Brain microvascular endothelial cell (primary cell): ENCODE data around the gene PPOX.

ENCODE experiments used
- DNase-seq: peaks from one replicate; pipeline ENCODE4 v3.0.0-alpha.2; 2020
- H3K27ac ChIP-seq: fragments of 250-450 bp; sonication (Bioruptor Pico); 2 replicates; pipeline ENCODE4 v1.5.1; 2020; ENCODE audit warnings: mild to moderate bottlenecking, moderate library complexity
- H3K27me3 ChIP-seq: fragments of 250-450 bp; sonication (Bioruptor Pico); replicated peaks from 2 replicates; pipeline ENCODE4 v1.5.1; 2020; ENCODE audit warnings: mild to moderate bottlenecking
- H3K36me3 ChIP-seq: fragments of 250-450 bp; sonication (Bioruptor Pico); replicated peaks from 2 replicates; pipeline ENCODE4 v1.5.1; 2020; ENCODE audit warnings: mild to moderate bottlenecking
- H3K4me3 ChIP-seq: 2 replicates; pipeline ENCODE4 v1.5.1; 2011; ENCODE audit warnings: low read depth, mild to moderate bottlenecking, control low read depth, low read length, moderate library complexity
- in situ Hi-C: cut with HindIII; loops from 2 replicates; pipeline ENCODE4 v1.10.0; 2017; ENCODE audit warnings: low sequenced_read_pairs, low pct_ligation_motif_present
- TF ChIP-seq, protein P1 (sequence below): IDR thresholded peaks from 2 replicates; pipeline ENCODE4 v1.5.1; 2011; ENCODE audit warnings: low read depth, mild to moderate bottlenecking, moderate library complexity, low read length, control low read depth, inconsistent platforms; ENCODE audit errors: missing control alignments

The PPOX gene

DNA sequence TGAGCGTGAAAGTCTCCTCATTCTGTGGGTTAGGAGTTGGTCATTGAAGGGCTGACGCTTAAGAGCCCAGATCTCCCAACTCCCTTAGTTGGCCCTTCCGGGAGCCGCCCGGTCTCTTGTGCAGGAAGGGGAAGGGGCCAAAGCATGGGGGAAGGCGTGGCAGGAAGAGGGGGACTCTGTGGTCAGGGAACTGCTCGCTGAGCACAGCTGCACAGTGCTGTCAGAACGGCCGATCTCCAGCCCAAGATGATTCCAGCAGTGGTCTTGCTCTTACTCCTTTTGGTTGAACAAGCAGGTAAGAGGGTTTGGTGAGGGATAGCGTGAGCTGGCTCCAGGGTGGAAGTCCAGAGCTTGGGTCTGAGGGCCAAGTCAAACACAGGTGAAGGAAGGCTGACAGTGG is 48.9 kb downstream of the PPOX start, which contains the start of gene FCER1G:
FCER1G (plus strand) TSS at position 220 of the 400 bp plus-strand sequence; CDS start at position 247, 27 bp downstream.
- H3K27me3 ChIP-seq, result no peaks in the 10 kb centered on the region
- DNase-seq, result no peak
- no peak within 1 kb of the TSS for H3K4me3 ChIP-seq
- TF ChIP-seq, protein P1, sequence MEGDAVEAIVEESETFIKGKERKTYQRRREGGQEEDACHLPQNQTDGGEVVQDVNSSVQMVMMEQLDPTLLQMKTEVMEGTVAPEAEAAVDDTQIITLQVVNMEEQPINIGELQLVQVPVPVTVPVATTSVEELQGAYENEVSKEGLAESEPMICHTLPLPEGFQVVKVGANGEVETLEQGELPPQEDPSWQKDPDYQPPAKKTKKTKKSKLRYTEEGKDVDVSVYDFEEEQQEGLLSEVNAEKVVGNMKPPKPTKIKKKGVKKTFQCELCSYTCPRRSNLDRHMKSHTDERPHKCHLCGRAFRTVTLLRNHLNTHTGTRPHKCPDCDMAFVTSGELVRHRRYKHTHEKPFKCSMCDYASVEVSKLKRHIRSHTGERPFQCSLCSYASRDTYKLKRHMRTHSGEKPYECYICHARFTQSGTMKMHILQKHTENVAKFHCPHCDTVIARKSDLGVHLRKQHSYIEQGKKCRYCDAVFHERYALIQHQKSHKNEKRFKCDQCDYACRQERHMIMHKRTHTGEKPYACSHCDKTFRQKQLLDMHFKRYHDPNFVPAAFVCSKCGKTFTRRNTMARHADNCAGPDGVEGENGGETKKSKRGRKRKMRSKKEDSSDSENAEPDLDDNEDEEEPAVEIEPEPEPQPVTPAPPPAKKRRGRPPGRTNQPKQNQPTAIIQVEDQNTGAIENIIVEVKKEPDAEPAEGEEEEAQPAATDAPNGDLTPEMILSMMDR, result no peak
- in situ Hi-C loops, result loop anchor here (25.0 kb wide), 1 partner anchor 172 kb away; no protein-coding TSS in a partner anchor
- H3K27ac ChIP-seq, result no peak within 1 kb of the TSS
- H3K36me3 ChIP-seq, result peaks cover 53% of the 10 kb centered on the region

DNA sequence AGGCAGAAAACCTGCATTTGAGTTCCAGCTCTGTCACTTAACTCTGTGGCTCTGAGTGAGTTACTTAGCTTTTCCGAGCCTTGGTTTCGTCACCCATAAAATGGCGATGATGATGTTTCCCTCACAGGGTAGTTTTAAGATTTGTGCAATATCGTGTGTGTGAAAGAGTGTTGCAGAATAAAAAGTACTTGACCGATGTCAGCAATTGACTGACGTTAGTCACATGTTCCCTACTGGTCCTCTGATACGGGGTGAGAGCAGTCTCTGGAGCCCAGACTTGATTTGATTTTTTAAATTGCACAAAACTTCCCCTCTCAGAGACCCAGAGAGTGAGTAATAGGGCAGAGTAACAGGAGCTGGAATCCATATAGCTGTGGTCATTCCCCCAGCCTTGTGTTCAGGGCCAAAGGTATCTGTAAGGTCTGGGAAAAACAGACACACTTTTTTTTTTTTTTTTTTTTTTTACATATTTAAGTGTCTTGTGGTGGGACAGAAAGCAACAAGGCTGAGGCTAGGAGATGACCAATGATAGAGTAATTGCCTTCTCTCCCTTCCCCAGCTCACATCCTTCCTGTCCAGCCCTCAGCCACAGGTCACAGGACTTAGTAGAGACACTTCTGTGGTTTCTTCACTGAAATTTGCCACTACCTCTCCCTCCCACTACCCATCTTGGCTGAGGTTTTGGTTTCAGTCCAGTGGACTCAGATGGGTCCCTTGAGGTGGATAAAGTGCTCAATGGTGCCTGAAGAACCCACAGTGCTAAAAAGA is 50.9 kb downstream of the PPOX start:
- TF ChIP-seq, protein P1, result no peak
- H3K36me3 ChIP-seq, result peaks cover 33% of the 10 kb centered on the region
- H3K4me3 ChIP-seq, result peak overlapping the region; percentile 1
- no peaks in the 10 kb centered on the region for H3K27me3 ChIP-seq
- in situ Hi-C loops, result loop anchor here (25.0 kb wide), 1 partner anchor 170 kb away; no protein-coding TSS in a partner anchor
- peak overlapping the region; percentile 86 for H3K27ac ChIP-seq
- peak; percentile 85 for DNase-seq

DNA sequence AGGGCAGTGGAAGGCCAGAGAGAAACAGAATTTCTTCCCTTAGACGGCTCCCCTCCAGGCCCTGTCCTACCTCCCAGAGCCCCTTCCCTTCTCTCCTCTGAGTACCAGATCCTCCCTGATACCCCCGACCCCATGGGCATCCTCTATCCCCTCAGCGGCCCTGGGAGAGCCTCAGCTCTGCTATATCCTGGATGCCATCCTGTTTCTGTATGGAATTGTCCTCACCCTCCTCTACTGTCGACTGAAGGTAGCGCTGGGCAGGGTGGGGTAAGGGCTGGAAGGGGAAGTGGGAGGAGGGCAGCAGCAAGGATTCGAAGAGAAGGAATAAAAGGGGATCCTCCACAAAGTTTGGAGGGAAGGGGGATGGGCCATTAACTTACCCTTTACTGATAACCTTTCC is 51.6 kb downstream of the PPOX start:
- peaks cover 26% of the 10 kb centered on the region for H3K36me3 ChIP-seq
- no peaks in the 10 kb centered on the region for H3K27me3 ChIP-seq
- no peak overlapping the region for H3K4me3 ChIP-seq
- TF ChIP-seq, protein P1, result no peak
- H3K27ac ChIP-seq, result peak overlapping the region; percentile 86
- in situ Hi-C loops, result loop anchor here (25.0 kb wide), 1 partner anchor 169 kb away; no protein-coding TSS in a partner anchor
- DNase-seq, result no peak

DNA sequence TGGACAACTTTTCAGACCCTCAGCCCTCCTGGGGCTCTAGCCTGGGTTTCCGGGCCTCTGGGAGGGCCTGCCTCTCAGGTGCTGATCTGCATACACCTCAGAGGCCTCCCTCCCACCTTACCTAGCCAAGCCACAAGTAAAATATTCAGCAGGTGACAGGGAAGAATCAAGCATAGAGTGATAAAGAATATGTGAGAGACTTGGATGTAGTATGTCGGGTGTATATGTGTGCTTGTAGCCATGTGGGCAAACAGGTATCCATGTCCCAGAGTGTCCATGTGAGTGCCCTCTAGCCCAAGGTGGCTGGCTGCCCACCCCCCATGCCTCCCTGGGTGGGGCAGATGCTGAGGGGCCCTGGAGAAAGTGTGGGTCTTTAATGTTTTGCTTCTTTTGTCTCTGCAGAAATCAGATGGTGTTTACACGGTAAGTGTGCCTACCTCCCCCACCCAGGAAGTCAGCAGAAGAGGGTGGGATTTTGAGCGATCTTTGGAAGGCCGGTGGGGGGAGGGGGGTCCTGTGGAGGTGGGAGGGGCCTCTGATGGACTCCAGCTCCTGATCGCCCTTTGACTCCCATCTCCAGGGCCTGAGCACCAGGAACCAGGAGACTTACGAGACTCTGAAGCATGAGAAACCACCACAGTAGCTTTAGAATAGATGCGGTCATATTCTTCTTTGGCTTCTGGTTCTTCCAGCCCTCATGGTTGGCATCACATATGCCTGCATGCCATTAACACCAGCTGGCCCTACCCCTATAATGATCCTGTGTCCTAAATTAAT is 52.3 kb downstream of the PPOX start:
- TF ChIP-seq, protein P1, result no peak
- Histone ChIP-seq H3K4me3 (no peak overlapping the region), H3K27me3 (no peaks in the 10 kb centered on the region), H3K27ac (no peak overlapping the region), H3K36me3 (peaks cover 19% of the 10 kb centered on the region)
- no peak for DNase-seq
- in situ Hi-C loops, result loop anchor here (25.0 kb wide), 1 partner anchor 169 kb away; no protein-coding TSS in a partner anchor

DNA sequence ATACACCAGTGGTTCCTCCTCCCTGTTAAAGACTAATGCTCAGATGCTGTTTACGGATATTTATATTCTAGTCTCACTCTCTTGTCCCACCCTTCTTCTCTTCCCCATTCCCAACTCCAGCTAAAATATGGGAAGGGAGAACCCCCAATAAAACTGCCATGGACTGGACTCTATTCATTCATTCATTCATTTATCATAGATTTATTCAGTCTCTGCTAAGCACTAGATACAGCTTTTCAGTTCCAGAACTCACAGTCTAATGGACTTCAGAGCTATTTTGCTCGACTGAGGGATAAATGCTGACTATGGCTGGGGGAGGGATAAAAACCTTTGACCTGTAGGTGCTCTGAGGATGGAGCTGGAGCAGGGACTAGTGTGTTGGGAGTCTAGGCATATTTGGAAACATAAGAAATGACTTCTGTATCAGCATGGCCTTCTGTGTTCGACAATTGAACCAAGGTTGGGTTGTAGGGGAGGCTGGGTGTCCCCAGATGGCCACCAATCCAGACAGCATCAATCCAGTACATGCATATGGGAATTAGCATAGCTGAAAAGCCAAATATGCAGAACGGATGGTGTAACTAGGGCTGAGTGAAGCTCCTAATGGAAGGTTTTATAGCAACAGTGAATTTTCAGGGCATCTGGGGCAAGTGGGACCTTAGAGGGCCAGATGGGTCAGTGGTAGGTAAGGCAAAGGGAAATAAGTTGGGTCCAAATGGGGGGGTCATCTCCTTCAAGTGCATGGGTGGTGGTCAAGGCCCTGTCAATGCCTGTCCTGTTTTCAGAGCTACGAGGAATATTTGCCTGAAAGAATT is 53.1 kb downstream of the PPOX start:
- Histone ChIP-seq H3K27ac (no peak overlapping the region), H3K36me3 (peaks cover 11% of the 10 kb centered on the region), H3K27me3 (no peaks in the 10 kb centered on the region), H3K4me3 (no peak overlapping the region)
- no peak for DNase-seq
- in situ Hi-C loops, result loop anchor here (25.0 kb wide), 1 partner anchor 168 kb away; no protein-coding TSS in a partner anchor
- TF ChIP-seq, protein P1, result no peak
